Right renal cortex interstitium (tissue), 3 donors: ENCODE measurements around the gene TRIM14. TPM values are rescaled to one million over a fixed set of nuclear protein-coding genes. Genes with fewer than 3 reads are reported as not detected.
"Not testable (repeated sequence)": the region's sequence is repeated elsewhere in the genome, so short reads cannot be mapped to it uniquely, and the experiment has no call there.

Experiments used
- DNase-seq, 3 donors: peaks; one replicate each; pipeline ENCODE4 v3.0.0-alpha.2; 2013; ENCODE audit warnings: low read depth in 3 of 3, low spot score in 2 of 3
- polyA plus RNA-seq, 3 donors: library from polyadenylated mRNA; unstranded; fragments of 120-200 nt; gene quantifications; one replicate each; pipeline ENCODE4 v1.2.1, GENCODE V29; 2013; ENCODE audit not compliant: insufficient read length in 3 of 3

Gene TRIM14
- polyA plus RNA-seq, 3 donors: 4.9 to 5.8 (median 5.2) TPM

DNA sequence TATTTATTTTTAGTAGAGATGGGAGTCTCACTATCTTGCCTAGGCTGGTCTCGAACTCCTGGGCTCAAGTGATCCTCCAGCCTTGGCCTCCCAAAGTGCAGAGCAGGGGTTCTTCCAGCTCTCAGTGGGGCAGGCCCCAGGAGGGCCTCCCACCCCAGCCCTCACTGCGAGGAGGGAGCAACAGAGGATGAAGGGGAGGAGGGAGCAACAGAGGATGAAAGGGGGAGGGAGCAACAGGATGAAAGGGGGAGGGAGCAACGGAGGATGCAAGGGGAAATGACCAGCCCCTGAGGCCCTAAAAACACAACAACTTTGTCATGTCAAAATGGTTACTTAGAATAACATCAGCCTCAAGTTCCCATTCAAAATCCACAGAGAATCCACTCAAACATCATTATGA lies 10.0 kb downstream of the TRIM14 start:
- DNase-seq: no peak

DNA sequence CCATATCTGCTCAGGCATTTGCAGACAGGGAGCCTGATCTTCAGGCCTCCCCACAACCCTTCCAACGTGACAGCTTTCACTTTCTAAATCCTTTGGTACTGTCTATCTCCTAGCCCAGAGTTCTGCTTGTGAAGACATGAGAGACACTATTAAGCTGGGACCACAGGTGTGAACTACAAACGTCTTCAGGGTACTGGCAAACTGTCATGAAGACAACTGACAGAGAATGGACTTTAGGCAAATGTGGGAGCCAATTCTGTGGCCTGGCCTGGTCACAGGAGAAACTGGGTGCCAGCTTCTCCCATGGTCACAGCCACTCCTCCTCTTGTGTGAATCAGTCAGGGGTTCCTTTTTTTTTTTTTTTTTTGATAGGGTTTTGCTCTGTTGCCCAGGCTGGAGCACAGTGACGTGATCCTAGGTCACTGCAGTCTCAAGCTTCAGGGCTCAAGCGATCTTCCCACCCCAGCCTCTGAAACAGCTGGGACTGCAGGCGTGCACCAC lies 10.4 kb downstream of the TRIM14 start:
- DNase-seq: no peak

DNA sequence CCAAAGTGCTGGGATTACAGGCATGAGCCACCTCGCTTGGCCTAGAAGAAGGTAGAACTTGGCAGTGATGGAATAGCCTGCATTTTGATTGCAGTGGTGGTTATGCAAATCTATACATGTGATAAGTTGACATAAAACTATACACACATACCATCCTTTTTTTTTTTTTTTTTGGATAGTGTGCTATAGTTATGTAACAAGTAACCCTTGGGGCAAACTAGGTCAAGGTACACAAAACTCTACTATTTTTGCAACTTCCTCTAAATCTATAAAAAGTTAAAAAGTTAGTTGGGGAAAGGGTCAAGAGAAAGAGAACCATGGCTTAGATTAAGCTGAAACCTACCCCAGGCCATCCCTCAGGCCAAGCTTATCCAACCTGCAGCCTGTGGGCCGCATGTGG lies 11.1 kb downstream of the TRIM14 start:
- DNase-seq: no peak

DNA sequence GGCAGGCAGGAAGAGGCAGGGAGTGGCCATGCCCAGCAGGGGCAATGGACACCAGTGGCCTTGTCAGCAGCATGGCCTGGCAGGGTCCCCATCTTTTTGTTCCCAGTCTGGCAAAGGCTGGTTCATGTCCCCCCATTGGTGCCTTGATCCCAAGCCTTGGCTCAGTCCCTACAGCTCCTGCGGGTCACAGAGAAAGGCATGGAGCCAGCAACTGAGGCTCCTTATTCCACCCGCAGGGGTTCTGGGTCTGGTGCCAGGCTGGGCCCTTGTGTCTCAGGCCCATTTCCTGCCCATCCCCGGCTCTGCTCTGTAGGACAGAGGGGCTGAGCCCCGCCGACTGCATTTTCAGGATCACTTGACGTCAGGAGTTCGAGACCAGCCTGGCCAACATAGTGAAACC lies 14.0 kb downstream of the TRIM14 start:
- no peak for DNase-seq

DNA sequence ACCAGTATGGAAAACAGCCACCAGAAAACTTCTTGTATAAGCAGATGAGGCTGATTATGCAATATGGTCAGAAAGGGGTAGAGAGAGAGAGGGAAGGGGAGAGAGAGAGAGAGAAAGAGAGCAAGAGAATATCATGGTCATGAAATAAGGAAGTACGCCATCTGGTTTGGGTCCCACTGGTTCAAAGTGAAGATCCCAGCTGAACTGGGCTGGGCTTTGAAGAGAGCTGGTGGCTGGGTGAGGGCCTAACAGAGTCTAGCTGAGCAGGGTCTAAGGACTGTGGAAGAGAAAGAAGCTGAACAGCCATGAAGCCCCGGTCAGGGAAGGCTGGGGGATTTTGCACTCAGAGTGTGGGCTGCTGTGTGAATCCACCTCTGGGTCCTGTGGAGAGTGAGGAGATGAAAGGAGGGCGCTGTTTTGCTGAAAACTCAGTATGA lies 14.6 kb downstream of the TRIM14 start:
- DNase-seq: no peak

DNA sequence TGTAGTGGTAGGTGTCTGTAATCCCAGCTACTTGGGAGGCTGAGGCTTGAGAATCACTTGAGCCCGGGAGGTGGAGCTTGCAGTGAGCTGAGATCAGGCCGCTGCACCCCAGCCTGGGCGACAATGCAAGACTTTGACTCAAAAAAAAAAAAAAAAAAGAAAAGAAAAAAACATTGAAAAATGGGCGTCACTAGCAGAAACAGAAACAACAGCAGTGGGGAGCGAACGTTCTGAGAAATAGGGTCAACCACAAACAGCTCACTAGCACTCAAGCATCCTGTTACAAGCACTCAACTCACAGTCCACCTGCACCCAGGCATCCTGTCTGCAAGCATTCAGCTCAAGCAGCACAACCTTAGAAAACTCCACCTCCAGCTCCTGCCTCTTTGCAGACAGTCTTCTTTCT lies 17.2 kb downstream of the TRIM14 start:
- DNase-seq: no peak

DNA sequence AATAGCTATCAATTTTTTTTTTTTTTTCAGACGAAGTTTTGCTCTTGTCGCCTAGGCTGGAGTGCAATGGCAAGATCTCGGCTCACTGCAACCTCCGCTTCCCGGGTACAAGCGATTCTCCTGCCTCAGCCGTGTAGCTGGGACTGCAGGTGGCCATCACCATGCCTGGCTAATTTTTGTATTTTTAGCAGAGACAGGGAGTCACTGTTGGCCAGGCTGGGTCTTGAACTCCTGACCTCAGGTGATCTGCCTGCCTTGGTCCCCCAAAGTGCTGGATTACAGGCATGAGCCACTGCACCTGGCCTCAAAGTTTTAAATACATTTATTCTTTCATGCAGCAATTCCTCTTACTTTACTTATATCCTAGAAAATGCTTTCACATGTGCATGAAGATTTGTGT lies 17.6 kb downstream of the TRIM14 start:
- DNase-seq: no peak

DNA sequence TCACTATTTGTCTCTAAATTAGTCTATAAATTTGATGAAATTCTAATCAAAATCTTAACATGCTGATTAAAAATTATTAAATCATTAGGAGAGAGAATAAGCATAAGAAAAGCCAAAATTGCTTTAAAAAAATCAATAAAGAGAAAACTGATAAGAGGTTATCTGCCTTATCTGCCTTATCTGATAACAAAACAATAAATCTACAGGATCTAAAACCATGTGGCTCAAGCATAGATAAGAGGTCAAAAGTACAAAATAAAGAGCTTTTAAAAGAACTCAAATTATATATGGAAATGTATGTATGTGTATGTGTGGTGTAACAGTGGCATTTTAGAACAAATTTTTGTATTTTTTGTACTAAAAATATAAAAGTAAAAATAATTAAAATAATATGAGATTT lies 18.6 kb downstream of the TRIM14 start:
- DNase-seq: no peak

DNA sequence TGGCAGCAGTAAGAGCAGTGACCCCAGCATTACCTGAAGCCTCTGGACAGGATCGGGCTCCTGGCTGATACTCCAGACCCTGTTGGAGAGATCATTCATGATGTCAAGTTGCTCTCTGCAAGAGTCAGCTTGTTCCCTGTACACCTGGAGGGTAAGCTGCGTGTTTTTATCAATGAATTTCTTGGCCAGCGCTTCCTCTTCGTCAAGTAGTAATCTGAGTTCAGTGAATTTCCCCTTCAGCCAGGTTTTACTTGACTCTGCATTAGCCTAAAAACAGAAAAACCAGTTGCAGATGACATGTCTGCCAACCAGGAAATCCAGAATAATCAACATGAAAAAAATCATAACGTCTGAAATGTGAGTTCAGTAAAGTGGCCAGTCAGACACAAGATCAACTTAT lies 19.1 kb downstream of the TRIM14 start:
- no peak for DNase-seq

DNA sequence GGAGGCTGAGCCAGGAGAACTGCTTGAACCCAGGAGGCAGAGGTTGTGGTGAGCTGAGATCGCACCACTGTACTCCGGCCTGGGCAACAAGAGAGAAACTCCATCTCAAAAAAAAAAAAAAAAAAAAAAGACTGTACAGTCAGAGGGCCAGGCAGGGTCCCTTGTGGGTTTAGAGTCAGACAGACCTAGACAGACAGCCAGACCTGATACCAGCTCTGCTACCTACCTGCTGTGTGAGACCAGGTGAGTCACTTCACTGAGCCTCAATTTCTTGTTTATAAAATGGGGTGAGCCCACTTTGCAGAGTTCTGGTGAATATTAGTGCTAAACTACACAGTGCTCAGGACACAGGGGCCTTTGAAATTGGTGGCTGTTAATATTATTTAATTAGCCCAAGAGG lies 19.7 kb downstream of the TRIM14 start:
- DNase-seq: no peak

DNA sequence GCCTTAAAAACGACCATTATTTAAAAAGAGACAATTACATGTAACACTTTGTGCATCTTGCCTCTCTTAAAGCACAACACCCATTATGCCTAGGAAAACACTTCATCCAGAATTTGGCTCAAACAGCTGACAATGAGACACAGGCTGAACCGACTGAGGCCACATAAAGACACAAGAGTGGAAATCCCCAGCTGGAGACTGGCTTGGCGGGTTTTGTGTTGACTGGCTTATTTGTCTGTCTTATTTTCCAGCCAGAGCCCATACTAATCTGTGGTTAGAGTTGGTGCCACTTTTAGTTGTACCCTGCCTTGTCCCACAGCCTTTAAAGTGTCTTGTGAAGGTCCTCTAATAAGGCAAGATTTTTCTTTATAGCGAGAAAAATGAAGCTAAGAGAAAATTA lies 21.2 kb downstream of the TRIM14 start:
- DNase-seq: no peak

DNA sequence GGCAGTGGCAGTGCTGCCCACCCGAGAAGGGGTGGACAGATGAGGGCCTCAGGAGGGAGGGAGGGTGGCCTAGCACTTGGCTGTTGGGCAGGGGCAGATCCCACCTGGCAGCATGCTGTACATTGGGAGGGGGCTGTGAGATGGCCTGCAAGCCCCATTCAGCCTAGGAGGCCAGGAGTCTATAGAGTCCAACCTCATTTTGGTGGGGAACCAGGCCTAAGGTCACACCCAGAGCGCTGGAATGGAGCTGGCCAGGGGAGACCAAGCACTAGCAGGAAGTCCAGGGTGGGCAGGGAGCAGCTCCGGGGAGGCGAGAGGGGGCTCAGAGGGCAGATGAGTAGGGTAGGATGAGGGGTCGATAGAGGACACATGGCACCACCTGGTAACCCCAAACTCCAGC lies 22.9 kb downstream of the TRIM14 start:
- no peak for DNase-seq

DNA sequence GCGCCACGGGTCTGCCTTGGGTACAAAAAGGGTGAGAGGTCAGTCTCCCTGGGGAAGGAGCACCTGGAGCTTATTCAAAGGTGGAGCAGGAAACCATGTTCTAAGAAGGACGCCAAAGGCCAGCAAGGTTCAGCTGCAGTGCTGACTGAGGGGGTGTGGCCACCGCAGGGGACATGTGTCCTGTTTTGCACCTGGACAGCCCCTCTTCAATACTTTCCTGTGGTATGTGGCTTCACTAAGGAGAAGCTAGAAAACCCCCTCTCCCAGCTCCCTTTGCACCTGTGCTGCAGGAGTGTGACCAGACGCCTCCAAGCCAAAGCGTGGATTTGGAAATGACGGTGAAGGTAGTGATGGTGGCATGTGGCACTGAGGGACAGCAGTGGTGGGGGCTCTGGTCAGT lies 23.6 kb downstream of the TRIM14 start:
- no peak for DNase-seq

DNA sequence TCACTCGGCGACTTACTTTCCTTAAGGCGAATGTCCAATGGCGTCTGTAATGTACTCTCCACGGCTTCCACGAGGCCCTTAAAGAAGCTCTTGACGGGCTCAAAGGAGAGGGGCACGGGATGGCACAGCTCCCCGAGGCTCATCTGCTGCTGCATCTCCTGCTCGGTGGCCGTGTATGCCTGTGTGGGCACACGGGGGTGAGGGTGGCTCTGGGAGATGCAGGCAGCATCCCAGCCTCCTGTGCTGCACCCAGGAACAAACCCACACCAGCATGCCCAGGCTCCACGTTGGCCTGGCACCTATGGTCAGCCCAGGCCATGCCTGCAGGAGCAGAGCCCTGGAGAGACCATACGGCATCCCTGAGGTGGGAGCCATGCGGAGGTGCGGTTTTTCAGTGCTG lies 24.2 kb downstream of the TRIM14 start:
- DNase-seq: no peak

DNA sequence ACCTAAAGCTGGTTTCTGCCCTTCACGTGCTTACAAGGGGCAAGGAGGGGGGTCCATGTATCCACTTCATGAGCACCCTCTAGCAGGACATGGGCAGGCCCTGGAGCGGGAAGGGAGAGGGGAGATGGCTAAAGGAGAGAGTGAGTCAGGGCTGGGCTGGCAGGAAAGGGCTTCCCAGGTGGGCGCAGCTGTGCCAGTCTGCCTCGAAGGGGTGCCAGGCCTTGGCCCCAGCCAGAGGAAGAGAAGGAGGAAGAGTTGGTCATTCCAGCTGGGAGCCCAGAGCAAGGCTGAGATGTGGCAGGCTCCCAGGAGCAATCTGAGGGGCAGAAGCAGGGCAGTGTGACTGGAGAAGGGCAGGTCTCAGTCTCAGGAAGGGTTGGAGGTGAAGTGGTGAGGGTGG lies 24.7 kb downstream of the TRIM14 start:
- no peak for DNase-seq

DNA sequence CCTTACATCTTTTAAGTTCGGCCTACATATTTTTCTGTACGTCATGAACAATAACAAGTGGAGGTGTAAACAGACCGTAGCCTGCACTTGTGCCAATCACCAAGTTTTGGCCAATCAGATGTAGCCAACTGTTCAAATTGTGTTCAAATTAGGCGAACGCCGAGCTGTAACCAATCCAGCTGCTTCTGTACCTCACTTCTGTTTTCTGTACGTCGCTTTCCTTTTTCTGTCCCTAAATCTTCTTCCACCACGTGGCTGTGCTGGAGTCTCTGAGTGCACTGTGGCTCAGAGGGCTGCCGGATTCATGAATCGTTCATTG lies 26.4 kb downstream of the TRIM14 start:
- DNase-seq: no peak

DNA sequence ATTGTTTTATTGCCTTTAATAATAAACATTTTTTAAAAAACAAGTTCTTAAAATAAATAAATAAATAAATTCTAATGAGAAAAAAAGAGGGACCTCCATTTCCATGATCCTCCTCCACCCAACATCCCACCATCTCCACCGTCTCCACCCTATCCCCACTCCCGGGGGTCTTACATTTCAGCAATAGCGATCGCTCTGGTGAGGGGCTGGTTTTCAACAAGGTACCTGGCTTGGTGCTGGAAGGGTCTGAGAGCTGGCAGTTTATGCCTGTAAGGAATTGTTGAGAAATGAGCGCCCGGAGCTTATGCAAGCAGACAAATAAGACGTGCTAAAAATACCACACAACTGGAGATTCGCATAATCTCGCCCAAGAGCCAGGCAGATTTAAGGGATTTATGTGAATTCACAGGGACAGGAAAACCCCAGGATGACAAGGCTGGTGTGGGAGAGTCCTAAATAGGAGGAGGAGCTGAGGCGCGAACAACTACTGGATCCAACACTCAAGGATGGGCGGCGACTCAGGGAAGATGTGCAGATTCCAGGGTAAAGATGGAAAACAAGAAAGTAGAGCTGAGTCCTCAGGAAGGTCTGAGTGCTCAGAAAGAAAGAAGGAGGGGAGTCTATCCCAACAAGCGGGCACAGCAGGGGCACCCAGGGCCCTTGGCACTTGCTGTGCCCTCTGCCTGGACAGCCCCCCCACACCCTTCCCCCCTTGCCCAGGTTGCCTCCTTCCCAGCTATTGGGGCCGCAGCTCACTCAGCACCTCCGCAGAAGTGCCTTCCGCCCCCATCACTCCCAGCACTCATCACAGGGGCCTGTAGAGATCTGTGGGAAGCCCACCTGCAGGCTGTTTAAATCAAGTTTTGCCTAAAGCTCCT lies 27.0 kb downstream of the TRIM14 start:
- DNase-seq: no peak

DNA sequence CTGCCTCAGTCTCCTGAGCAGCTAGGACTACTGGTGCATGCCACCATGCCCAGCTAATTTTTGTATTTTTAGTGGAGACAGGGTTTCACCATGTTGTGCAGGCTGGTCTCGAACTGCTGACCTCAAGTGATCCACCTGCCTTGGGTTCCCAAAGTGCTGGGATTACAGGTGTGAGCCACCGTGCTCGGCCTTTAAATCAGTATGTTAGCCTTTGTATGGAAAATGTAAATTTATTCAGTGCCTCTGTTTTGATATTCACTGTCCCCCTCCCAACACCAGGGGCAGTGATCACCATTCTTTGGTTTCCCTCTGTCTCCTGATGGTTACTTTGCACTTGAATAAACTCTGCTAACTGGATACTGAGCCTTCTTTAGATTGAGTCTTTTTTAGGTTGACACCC lies 28.3 kb downstream of the TRIM14 start:
- not testable (repeated sequence) for DNase-seq

DNA sequence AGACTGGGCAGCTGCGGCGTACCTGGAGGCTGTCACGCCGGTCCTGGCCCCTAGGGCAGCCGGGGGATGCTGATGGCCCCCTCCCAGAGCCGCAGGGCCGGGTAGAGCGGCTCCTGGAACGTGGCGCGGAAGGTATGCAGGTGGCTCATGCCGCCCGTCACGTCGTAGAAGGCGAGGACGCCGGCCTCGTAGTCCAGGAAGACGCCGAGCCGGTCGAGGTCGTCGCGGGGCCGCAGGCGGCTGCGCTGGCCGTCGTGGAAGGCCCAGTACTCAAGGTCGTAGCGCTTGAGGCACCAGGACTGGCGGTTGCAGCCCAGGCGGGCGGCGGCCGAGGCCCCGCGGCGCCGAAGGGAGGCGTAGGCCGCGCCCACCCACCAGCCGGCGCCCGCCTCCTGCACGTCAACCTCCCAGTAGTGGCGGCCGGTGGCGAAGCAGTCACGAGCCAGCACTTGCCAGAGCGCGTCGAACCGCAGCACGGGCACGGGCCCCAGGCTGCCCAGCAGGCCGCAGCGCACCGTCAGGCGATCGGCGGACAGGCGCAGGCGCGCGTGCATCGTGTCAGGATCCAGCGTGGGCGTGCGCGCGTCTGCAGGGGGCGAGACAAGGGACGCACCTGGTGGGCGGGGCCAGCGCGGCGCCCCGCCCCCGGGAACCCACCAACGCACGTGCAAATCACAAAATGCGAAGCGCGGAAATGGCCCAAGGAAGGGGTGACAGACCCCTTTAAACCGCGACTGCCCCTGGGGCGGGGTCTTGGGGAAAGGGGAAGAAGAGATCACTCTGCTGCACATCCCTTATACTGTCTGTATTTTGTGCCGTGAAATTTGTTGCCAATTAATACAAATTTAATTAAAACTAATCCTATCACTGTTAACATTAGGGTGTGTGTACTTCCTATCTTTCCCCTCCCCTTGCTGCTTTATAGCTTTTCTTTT lies 31.3 kb downstream of the TRIM14 start:
- peak in 2 of 3 donors; percentile 34 to 50 for DNase-seq

DNA sequence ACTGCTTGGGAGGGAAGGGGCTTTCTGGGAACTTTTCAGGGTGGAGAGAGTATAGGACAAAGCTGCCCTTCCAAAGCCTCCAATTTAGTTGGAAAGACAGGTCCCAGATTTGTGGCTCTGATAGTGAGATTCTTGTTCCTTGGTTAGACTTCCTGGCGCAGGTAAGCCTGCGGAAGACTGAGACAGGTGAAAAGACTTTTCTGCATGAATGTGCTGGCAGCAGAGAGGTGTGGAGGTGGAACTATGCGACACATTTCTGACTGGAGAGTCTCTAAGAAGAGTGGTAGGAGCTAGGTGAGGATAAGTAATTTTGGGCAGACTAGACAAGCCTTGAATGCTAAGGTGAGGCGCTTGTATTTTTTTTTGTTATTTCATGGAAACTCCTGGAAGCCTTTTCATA lies 32.6 kb downstream of the TRIM14 start:
- no peak for DNase-seq

DNA sequence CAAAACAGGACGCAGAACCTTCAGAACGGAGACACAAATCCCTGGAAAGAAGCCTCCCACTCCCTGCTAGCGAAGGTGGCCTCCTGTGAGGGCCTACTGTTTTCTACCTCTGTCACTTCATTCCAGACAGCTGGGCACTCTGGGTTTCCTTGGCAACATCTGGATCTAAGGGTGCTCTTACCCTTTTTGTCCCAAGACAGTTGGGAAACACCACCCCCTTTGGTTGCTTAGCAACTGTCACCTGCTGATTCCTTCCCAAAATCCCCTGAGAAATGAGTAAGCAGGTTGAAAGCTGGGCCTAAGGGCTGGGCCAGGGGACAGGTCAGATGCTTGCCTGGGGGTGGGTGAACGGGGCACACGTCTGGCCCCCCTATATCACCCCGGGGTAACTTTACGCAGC lies 33.1 kb downstream of the TRIM14 start:
- no peak for DNase-seq

DNA sequence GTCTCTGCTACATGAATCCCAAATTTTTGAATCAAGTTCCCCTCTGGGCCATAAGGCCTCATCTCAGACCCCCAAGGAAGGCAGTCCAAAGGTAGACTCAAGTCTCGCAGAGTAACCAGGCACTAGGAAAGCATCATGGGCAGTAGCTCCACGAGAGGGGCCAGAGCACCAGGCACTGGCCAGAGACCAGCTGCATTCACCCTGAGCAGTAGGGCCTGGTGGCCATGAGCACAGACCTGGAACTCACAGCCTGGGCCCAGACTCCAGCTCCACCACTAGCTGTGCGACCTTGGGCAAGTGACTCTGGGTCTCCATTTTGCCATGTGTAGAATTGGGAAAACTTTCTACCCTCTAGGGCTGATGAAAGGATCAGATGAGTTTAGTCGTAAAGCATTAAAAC lies 34.0 kb downstream of the TRIM14 start:
- DNase-seq: no peak
